Thyroid gland (tissue), 4 donors: Measurements from ENCODE around the gene KCNIP1. TPM values are rescaled to one million over a fixed set of nuclear protein-coding genes. Genes with fewer than 3 reads are reported as not detected.
"Not testable (repeated sequence)": the region's sequence is repeated elsewhere in the genome, so short reads cannot be mapped to it uniquely, and the experiment has no call there.

Experiments used
- DNase-seq, 2 donors: peaks; one replicate each; pipeline ENCODE4 v3.0.0-alpha.2; 2019
- H3K27ac ChIP-seq, 3 donors: fragments of 200-600 bp; sonication (generic); 1 replicate in 2 of 3; 2 replicates in 1 of 3; pipeline ENCODE4 v1.5.1; 2016 to 2019; ENCODE audit warnings: mild to moderate bottlenecking in 1 of 3, moderate library complexity in 1 of 3
- H3K27me3 ChIP-seq: fragments of 200-600 bp; sonication (generic); one replicate; pipeline ENCODE4 v1.5.1; 2019
- H3K36me3 ChIP-seq, 2 donors: fragments of 200-600 bp; sonication (generic); one replicate each; pipeline ENCODE4 v1.5.1; 2016 to 2019
- H3K4me1 ChIP-seq, 2 donors: fragments of 200-600 bp; sonication (generic); one replicate each; pipeline ENCODE4 v1.5.1; 2017 to 2019
- H3K4me3 ChIP-seq, 3 donors: fragments of 200-600 bp; sonication (generic); replicated peaks in 1 of 3; 1 replicate in 2 of 3; 2 replicates in 1 of 3; pipeline ENCODE4 v1.5.1; 2016; ENCODE audit warnings: mild to moderate bottlenecking in 1 of 3
- H3K9me3 ChIP-seq: fragments of 200-600 bp; sonication (generic); one replicate; pipeline ENCODE4 v1.5.1; 2017
- CTCF ChIP-seq, 6 experiments: fragments of 200-600 bp in 3 of 6; fragments of 450-650 bp in 3 of 6; sonication (generic) in 3 of 6; IDR thresholded peaks; one replicate each; pipeline ENCODE4 v1.5.1; 2016 to 2019; ENCODE audit warnings: antibody characterized with exemption in 6 of 6, mild to moderate bottlenecking in 2 of 6, inconsistent platforms in 1 of 6, moderate library complexity in 1 of 6
- POLR2A ChIP-seq, 2 donors: fragments of 450-650 bp; IDR thresholded peaks; one replicate each; pipeline ENCODE4 v1.6.1; 2017; ENCODE audit warnings: antibody characterized with exemption in 2 of 2, mild to moderate bottlenecking in 2 of 2, moderate library complexity in 1 of 2
- WGBS, 2 donors: methylation state at CpG; one replicate each; pipeline ENCODE4 v1.1.5; 2017; 5-methylcytosine and 5-hydroxymethylcytosine counted together
- intact Hi-C: fragments of 100-400 bp; cut with DNase I; formaldehyde crosslinking; loops from one replicate; pipeline ENCODE4 v1.15.1; 2023
- total RNA-seq, 4 donors: library from RNA; depleted of rRNA; stranded (reverse); fragments of >200 nt; gene quantifications; one replicate each; pipeline ENCODE4 v1.2.3, GENCODE V29; 2016

Gene KCNIP1
- total RNA-seq, 4 donors from 2014 or later = 0.54 to 1.7 TPM; not detected in 2

GRCh38 chr5:170542691-170543293 is 39.0 kb downstream of the KCNIP1 start:
- no peaks in the 10 kb centered on the region for H3K36me3 ChIP-seq
- no peak overlapping the region for H3K4me3 ChIP-seq
- no peaks in the 10 kb centered on the region for H3K4me1 ChIP-seq
- intact Hi-C loops = no loop called here
- WGBS, 2 donors = 86 to 89% methylated on average over 8 of the region's 8 CpGs
- no peaks in the 10 kb centered on the region for H3K27me3 ChIP-seq
- H3K9me3 ChIP-seq = no peaks in the 10 kb centered on the region
- TF ChIP-seq CTCF (IDR thresholded peaks at IDR 0.05) (no peak), POLR2A (IDR thresholded peaks at IDR 0.05) (no peak)
- no peak overlapping the region for H3K27ac ChIP-seq
- no peak for DNase-seq

- H3K4me1 ChIP-seq = no peaks in the 10 kb centered on the region
- DNase-seq = no peak
- WGBS, 2 donors = 70 to 91% methylated on average over 2 of the region's 2 CpGs
- H3K9me3 ChIP-seq = no peaks in the 10 kb centered on the region
- H3K4me3 ChIP-seq = no peak overlapping the region
- intact Hi-C loops = no loop called here
- H3K27me3 ChIP-seq = no peaks in the 10 kb centered on the region
- no peak overlapping the region for H3K27ac ChIP-seq
- no peaks in the 10 kb centered on the region for H3K36me3 ChIP-seq
- TF ChIP-seq POLR2A (IDR thresholded peaks at IDR 0.05) = no peak
Observed at GRCh38 chr5:170545313-170545712, 41.5 kb downstream of the KCNIP1 start.

- DNase-seq = no peak
- H3K4me1 ChIP-seq = no peaks in the 10 kb centered on the region
- H3K27me3 ChIP-seq = no peaks in the 10 kb centered on the region
- no peak for TF ChIP-seq CTCF (IDR thresholded peaks at IDR 0.05)
- TF ChIP-seq POLR2A (IDR thresholded peaks at IDR 0.05) = no peak
- WGBS, 2 donors = 68 to 76% methylated on average over 1 of the region's 1 CpG
- no peak overlapping the region for H3K4me3 ChIP-seq
- H3K36me3 ChIP-seq = no peaks in the 10 kb centered on the region
- no peaks in the 10 kb centered on the region for H3K9me3 ChIP-seq
- no peak overlapping the region for H3K27ac ChIP-seq
- intact Hi-C loops = no loop called here
Observed at GRCh38 chr5:170545811-170546210, 42.0 kb downstream of the KCNIP1 start.

- 74 to 75% methylated on average over 4 of the region's 4 CpGs for WGBS, 2 donors
- H3K36me3 ChIP-seq = no peaks in the 10 kb centered on the region
Observed at GRCh38 chr5:170546282-170546681, 42.5 kb downstream of the KCNIP1 start.

DNA sequence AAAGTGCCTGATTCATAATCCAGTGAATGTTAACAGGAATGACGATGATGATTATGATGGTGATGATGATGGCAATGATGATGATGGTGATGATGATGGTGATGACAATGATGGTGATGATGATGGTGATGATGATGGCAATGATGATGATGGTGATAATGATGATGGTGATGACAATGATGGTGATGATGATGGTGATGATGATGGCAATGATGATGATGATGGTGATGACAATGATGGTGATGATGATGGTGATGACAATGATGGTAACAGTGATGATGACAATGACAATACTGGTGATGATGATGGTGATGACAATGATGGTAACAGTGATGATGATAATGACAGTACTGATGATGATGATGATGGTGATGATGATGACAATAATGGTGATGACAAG is 46.6 kb downstream of the KCNIP1 start:
- H3K4me1 ChIP-seq, intact Hi-C loops, H3K27me3 ChIP-seq, H3K9me3 ChIP-seq, DNase-seq, H3K36me3 ChIP-seq, H3K27ac ChIP-seq, H3K4me3 ChIP-seq: not testable (repeated sequence)
- WGBS, 2 donors = 90 to 92% methylated on average over 1 of the region's 1 CpG

More at GRCh38 chr5:170546282-170546681, 42.5 kb downstream of the KCNIP1 start:
- no peak for DNase-seq
- Histone ChIP-seq H3K4me1 (no peaks in the 10 kb centered on the region), H3K27ac (no peak overlapping the region), H3K9me3 (no peaks in the 10 kb centered on the region), H3K27me3 (no peaks in the 10 kb centered on the region), H3K4me3 (no peak overlapping the region)
- no peak for TF ChIP-seq CTCF (IDR thresholded peaks at IDR 0.05)
- no peak for TF ChIP-seq POLR2A (IDR thresholded peaks at IDR 0.05)
- intact Hi-C loops = no loop called here

DNA sequence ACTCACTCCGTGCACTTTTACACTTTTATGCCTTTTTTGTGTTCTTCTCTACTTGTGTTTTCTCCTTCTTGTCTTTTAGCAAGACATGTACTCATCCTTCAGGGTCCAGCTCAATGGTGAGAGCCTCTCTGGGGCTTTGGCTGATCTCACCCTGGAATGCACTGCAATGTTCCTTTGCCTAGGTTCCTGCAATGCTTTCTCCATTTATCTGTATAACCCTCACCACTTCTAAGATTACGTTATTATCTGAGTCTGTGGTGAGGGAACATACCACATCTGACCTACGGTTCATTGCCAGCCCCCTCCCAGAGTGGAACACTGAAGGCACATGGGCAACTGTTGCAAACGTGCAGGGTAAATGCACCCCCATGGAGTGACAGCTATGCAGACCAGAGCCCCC is 47.3 kb downstream of the KCNIP1 start:
- Histone ChIP-seq H3K36me3 (no peaks in the 10 kb centered on the region), H3K27ac (no peak overlapping the region), H3K9me3 (no peaks in the 10 kb centered on the region), H3K27me3 (no peaks in the 10 kb centered on the region), H3K4me1 (no peaks in the 10 kb centered on the region), H3K4me3 (no peak overlapping the region)
- no peak for DNase-seq
- TF ChIP-seq POLR2A (IDR thresholded peaks at IDR 0.05) = no peak
- TF ChIP-seq CTCF (IDR thresholded peaks at IDR 0.05) = no peak
- intact Hi-C loops = no loop called here
- 82 to 84% methylated on average over 4 of the region's 4 CpGs for WGBS, 2 donors
